IgD-negative memory B cell (primary cell): ENCODE measurements around the gene NEK2. TPM values are rescaled to one million over a fixed set of nuclear protein-coding genes. Genes with fewer than 3 reads are reported as not detected.
"Not testable (repeated sequence)": the region's sequence is repeated elsewhere in the genome, so short reads cannot be mapped to it uniquely, and the experiment has no call there.

Experiments used
- H3K27ac Mint-ChIP-seq, 3 donors: one replicate each; pipeline ENCODE4 v1.8.0; 2020 to 2022; ENCODE audit warnings: mild to moderate bottlenecking in 3 of 3, mixed read lengths in 3 of 3, moderate library complexity in 1 of 3
- H3K27me3 Mint-ChIP-seq: one replicate; pipeline ENCODE4 v1.8.0; 2021; ENCODE audit warnings: mixed read lengths
- H3K36me3 Mint-ChIP-seq: one replicate; pipeline ENCODE4 v1.8.0; 2020; ENCODE audit warnings: mild to moderate bottlenecking, mixed read lengths
- H3K4me1 Mint-ChIP-seq, 3 donors: one replicate each; pipeline ENCODE4 v1.8.0; 2020 to 2022; ENCODE audit warnings: mixed read lengths in 3 of 3, mild to moderate bottlenecking in 1 of 3
- H3K4me3 Mint-ChIP-seq, 4 donors: one replicate each; pipeline ENCODE4 v1.8.0; 2020 to 2022; ENCODE audit warnings: mild to moderate bottlenecking in 4 of 4, mixed read lengths in 4 of 4, moderate library complexity in 3 of 4
- H3K9me3 Mint-ChIP-seq, 3 donors: one replicate each; pipeline ENCODE4 v1.8.0; 2020 to 2021; ENCODE audit warnings: mixed read lengths in 3 of 3, mild to moderate bottlenecking in 1 of 3
- polyA plus RNA-seq: library from polyadenylated mRNA; unstranded; fragments of 300-500 nt; fragmentation: Illumina TruSeq; gene quantifications from one replicate; pipeline ENCODE4 v1.2.3, GENCODE V29; 2021

The NEK2 gene
- polyA plus RNA-seq, 1 donor from 2014 or later = not detected

DNA sequence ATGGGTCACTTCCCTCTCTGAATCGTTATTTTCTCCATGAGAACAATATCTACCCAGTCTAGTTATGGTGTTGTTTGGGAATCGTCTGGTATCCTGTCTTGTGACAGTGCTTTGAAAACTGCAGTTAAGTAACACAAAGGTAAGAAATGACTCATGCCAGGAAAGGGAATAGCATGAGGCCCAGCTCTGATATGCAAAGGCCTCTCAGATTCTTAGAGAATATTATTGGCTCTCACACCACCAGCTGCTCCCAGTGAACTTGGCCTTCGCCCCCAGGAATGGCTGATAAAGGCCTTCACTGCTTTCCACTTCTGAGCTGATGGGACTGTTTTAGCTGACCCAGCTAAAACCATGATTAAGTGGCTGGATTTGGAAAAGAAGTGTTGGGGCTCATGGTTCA, 27.1 kb downstream of the NEK2 start:
- no peak overlapping the region for H3K4me3 Mint-ChIP-seq
- peaks cover 3% of the 10 kb centered on the region for H3K36me3 Mint-ChIP-seq
- H3K9me3 Mint-ChIP-seq = no peaks in the 10 kb centered on the region
- H3K27ac Mint-ChIP-seq = no peak overlapping the region
- no peaks in the 10 kb centered on the region for H3K27me3 Mint-ChIP-seq
- peaks cover 0 to 4% (median 0%) of the 10 kb centered on the region in 3 donors for H3K4me1 Mint-ChIP-seq

DNA sequence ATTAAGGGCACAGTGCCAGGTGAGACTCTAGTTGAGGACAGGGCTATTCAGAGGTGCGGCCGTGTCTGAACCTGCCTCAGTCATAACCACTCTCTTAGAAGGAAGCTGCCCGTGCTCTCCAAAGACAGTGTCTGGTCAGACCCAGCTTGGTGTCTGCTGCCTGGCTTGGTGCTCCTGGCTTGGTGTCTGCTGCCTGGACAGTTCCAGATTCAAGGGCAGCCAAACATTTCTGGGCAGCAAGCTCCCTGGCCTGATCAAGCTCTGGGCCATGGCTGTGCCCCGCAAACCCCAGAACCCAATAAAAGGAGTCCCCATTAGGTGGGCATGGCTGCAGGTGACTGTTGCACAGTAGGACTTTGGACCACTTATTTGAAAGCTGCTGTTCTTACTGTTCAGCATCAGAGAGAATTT, 27.7 kb downstream of the NEK2 start:
- H3K4me3 Mint-ChIP-seq = no peak overlapping the region
- H3K9me3 Mint-ChIP-seq = no peaks in the 10 kb centered on the region
- peaks cover 0 to 4% (median 0%) of the 10 kb centered on the region in 3 donors for H3K4me1 Mint-ChIP-seq
- no peak overlapping the region for H3K27ac Mint-ChIP-seq
- no peaks in the 10 kb centered on the region for H3K27me3 Mint-ChIP-seq
- peaks cover 3% of the 10 kb centered on the region for H3K36me3 Mint-ChIP-seq

DNA sequence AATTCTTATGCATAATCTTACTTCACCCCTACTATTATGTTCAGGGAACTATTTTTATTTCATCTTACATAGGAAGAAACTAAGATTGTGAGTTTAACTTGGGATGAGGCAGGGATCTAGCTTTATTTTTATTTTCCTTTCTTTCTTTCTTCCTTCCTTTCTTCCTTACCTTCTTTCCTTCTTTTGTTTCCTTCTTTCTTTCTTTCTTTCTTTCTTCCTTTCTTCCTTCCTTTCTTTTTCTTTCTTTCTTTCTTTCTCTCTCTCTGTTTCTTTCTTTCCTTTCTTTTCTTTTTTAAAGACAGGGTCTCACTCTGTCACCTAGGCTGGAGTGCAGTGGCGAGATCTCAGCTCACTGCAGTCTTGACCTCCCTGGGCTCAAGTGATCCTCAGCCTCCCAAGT, 28.9 kb downstream of the NEK2 start:
- no peak overlapping the region for H3K27ac Mint-ChIP-seq
- H3K9me3 Mint-ChIP-seq = no peaks in the 10 kb centered on the region
- H3K36me3 Mint-ChIP-seq = peaks cover 3% of the 10 kb centered on the region
- H3K4me3 Mint-ChIP-seq = no peak overlapping the region
- H3K4me1 Mint-ChIP-seq = peaks cover 0 to 4% (median 0%) of the 10 kb centered on the region in 3 donors
- H3K27me3 Mint-ChIP-seq = no peaks in the 10 kb centered on the region

DNA sequence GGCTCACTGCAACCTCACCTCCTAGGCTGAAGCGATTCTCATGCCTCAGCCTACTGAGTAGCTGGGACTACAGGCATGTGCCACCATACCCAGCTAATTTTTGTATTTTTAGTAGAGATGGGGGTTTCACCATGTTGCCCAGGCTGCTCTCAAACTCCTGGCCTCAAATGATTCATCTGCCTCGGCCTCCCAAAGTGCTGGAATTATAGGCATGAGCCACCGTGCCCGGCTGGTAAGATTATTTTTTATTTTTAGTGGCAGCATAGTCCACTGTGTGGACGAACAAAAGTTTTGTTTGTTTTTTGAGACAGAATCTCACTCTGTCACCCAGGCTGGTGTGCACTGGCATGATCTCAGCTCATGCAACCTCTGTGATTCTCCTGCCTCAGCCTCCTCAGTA, 29.8 kb downstream of the NEK2 start:
- H3K4me1 Mint-ChIP-seq, H3K9me3 Mint-ChIP-seq, H3K36me3 Mint-ChIP-seq, H3K27me3 Mint-ChIP-seq, H3K27ac Mint-ChIP-seq: not testable (repeated sequence)
- peak overlapping the region in 1 of 4 donors; percentile 39 for H3K4me3 Mint-ChIP-seq

- H3K4me1 Mint-ChIP-seq = peaks cover 0 to 2% (median 0%) of the 10 kb centered on the region in 3 donors
- peaks cover 0 to 1% (median 0%) of the 10 kb centered on the region in 3 donors for H3K9me3 Mint-ChIP-seq
- H3K36me3 Mint-ChIP-seq = no peaks in the 10 kb centered on the region
- no peaks in the 10 kb centered on the region for H3K27me3 Mint-ChIP-seq
- H3K27ac Mint-ChIP-seq = no peak overlapping the region
- H3K4me3 Mint-ChIP-seq = no peak overlapping the region
Observed at GRCh38 chr1:211644653-211645052, 30.8 kb downstream of the NEK2 start.

DNA sequence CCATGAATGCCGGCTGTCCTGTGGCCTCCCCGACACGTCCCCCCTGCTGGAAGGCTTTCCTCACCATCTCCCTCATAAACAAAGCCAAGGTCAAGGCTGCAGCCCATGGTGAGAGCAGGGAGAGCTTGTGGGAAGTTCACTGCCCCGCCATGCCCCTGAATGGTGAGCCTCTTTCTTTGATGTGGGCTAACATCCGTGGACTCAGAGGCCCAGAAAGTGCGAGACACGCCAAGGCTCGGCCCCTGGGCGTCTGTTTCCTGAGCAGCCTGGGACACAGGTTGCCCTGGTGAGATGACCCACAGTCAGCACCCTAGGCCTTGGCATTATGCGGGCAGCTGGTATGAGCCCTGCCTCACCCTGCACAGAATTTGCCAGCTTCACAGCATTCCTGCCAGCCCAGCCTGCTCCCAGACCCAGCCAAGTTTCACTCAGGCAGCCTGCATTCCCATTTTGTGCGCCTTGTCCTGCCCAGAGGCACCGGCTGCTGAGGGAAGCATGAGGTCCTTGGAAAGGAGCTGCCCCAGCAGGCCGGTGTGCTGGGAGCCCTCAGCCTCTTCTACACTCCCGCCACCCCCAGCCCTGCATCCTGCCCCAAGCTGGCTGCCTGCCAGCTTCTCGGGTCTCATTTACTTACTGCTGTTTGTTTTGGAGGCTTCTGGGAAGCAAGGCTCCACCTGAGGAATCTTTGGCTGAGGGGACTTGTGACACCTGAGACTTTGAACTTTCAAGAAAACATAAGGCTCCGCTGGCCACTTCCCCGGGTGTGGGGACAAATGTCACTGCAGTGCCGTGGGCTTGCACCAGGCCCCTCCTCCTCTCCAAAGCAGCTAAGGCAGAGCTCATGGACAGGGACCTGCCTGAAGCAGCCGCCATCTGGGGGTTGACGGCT, 31.9 kb downstream of the NEK2 start:
- Mint-ChIP-seq H3K4me1 (peaks cover 0 to 2% (median 0%) of the 10 kb centered on the region in 3 donors), H3K27ac (no peak overlapping the region), H3K36me3 (no peaks in the 10 kb centered on the region), H3K9me3 (peaks cover 0 to 1% (median 0%) of the 10 kb centered on the region in 3 donors), H3K4me3 (no peak overlapping the region), H3K27me3 (no peaks in the 10 kb centered on the region)

GRCh38 chr1:211642870-211643269, 32.6 kb downstream of the NEK2 start:
- H3K36me3 Mint-ChIP-seq = no peaks in the 10 kb centered on the region

GRCh38 chr1:211641942-211642341, 33.5 kb downstream of the NEK2 start:
- H3K36me3 Mint-ChIP-seq = no peaks in the 10 kb centered on the region
- H3K27ac Mint-ChIP-seq = no peak overlapping the region
- H3K4me1 Mint-ChIP-seq = peaks cover 0 to 2% (median 0%) of the 10 kb centered on the region in 3 donors
- no peaks in the 10 kb centered on the region for H3K27me3 Mint-ChIP-seq
- H3K9me3 Mint-ChIP-seq = peaks cover 0 to 1% (median 0%) of the 10 kb centered on the region in 3 donors
- no peak overlapping the region for H3K4me3 Mint-ChIP-seq

More at GRCh38 chr1:211642870-211643269, 32.6 kb downstream of the NEK2 start:
- Mint-ChIP-seq H3K27ac (no peak overlapping the region), H3K9me3 (peaks cover 0 to 1% (median 0%) of the 10 kb centered on the region in 3 donors), H3K27me3 (no peaks in the 10 kb centered on the region), H3K4me1 (peaks cover 0 to 2% (median 0%) of the 10 kb centered on the region in 3 donors), H3K4me3 (no peak overlapping the region)

GRCh38 chr1:211641044-211641800, 34.2 kb downstream of the NEK2 start:
- Mint-ChIP-seq H3K27me3 (no peaks in the 10 kb centered on the region), H3K4me3 (no peak overlapping the region), H3K36me3 (no peaks in the 10 kb centered on the region), H3K9me3 (peaks cover 0 to 1% (median 0%) of the 10 kb centered on the region in 3 donors), H3K27ac (no peak overlapping the region), H3K4me1 (peaks cover 0 to 2% (median 0%) of the 10 kb centered on the region in 3 donors)

- Mint-ChIP-seq H3K4me1 (peaks cover 0 to 2% (median 0%) of the 10 kb centered on the region in 3 donors), H3K27me3 (no peaks in the 10 kb centered on the region), H3K36me3 (no peaks in the 10 kb centered on the region), H3K4me3 (no peak overlapping the region), H3K27ac (no peak overlapping the region), H3K9me3 (peaks cover 0 to 1% (median 0%) of the 10 kb centered on the region in 3 donors)
Observed at GRCh38 chr1:211640301-211640630, 35.2 kb downstream of the NEK2 start.

DNA sequence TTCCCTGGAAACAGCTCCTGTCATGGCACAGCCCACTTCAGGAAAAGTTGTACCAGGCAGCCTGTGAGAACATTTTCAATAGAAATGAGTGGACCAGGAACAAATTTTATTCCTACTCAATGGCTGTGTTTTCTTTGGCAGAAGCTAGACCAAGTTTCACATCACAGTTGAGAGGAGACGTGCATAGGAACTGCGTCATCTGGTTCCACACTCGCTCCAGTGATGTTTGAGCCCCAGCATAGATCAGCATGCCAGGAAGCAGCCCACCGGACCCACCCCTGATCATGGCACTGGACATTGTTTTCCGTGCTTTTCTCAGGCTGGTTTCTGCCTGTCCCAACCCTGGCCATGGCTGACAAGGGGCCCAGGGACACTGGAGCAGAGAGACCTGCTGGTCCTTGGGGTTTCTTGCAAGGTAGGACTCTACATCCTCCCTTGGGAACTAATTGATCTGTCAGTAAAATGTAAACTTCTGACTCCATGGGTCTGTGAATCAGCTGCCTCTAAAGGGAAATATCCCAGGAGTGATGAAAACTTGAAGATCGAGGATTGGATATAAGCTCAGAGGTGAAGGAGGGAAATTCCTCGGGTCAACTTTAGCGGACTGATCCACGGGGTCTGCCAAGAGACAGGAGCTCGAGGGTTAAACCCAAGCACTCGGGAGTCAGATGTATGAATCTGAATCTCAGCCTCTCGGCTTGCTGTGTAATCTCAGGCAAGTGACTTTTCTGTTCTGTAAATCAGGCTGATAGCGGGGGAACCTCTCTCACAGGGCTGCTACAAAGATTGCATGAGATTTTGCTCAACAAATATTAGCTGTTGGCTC, 35.7 kb downstream of the NEK2 start:
- H3K27me3 Mint-ChIP-seq = no peaks in the 10 kb centered on the region
- H3K36me3 Mint-ChIP-seq = no peaks in the 10 kb centered on the region
- no peak overlapping the region for H3K4me3 Mint-ChIP-seq
- peaks cover 0 to 2% (median 0%) of the 10 kb centered on the region in 3 donors for H3K4me1 Mint-ChIP-seq
- H3K27ac Mint-ChIP-seq = no peak overlapping the region
- H3K9me3 Mint-ChIP-seq = peaks cover 0 to 1% (median 0%) of the 10 kb centered on the region in 3 donors

GRCh38 chr1:211638689-211639101, 36.7 kb downstream of the NEK2 start:
- H3K4me3 Mint-ChIP-seq = no peak overlapping the region
- no peaks in the 10 kb centered on the region for H3K4me1 Mint-ChIP-seq

DNA sequence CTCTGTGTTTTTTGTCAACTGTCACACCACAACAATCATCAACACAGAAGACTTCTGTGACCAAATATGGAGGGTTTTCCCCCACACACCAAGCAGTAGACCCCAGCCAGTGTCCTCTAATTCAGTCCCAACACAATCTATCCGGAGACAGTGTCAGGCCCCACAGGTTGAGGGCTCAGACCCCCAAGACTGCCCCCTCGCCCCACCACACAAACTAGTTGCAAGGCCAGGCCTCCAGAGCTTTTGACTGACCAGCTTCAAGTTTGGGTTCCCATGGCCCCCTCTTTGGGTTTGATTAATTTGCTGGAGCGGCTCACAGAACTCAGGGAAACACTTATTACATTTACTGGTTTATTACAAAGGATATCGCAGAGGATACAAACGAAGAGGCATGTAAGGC, 37.2 kb downstream of the NEK2 start:
- peaks cover 0 to 1% (median 0%) of the 10 kb centered on the region in 3 donors for H3K9me3 Mint-ChIP-seq
- no peaks in the 10 kb centered on the region for H3K4me1 Mint-ChIP-seq
- H3K36me3 Mint-ChIP-seq = no peaks in the 10 kb centered on the region
- H3K27me3 Mint-ChIP-seq = no peaks in the 10 kb centered on the region
- no peak overlapping the region for H3K4me3 Mint-ChIP-seq
- no peak overlapping the region for H3K27ac Mint-ChIP-seq

More at GRCh38 chr1:211638689-211639101, 36.7 kb downstream of the NEK2 start:
- H3K9me3 Mint-ChIP-seq = peaks cover 0 to 1% (median 0%) of the 10 kb centered on the region in 3 donors
- H3K36me3 Mint-ChIP-seq = no peaks in the 10 kb centered on the region
- H3K27ac Mint-ChIP-seq = no peak overlapping the region
- H3K27me3 Mint-ChIP-seq = no peaks in the 10 kb centered on the region

GRCh38 chr1:211637066-211637465, 38.4 kb downstream of the NEK2 start:
- Mint-ChIP-seq H3K4me3 (no peak overlapping the region), H3K27me3 (no peaks in the 10 kb centered on the region), H3K4me1 (no peaks in the 10 kb centered on the region), H3K36me3 (no peaks in the 10 kb centered on the region), H3K9me3 (peaks cover 0 to 1% (median 0%) of the 10 kb centered on the region in 3 donors), H3K27ac (no peak overlapping the region)
